Activated CD4-positive, alpha-beta T cell treated with anti-CD3 and anti-CD28 coated beads for 1 hour (primary cell): ENCODE data around the gene GRIA3.
"Not testable (repeated sequence)": the region's sequence is repeated elsewhere in the genome, so short reads cannot be mapped to it uniquely, and the experiment has no call there.

Source experiments
- DNase-seq: peaks from one replicate; pipeline ENCODE4 v3.0.0-alpha.2; 2020

The GRIA3 gene

DNA sequence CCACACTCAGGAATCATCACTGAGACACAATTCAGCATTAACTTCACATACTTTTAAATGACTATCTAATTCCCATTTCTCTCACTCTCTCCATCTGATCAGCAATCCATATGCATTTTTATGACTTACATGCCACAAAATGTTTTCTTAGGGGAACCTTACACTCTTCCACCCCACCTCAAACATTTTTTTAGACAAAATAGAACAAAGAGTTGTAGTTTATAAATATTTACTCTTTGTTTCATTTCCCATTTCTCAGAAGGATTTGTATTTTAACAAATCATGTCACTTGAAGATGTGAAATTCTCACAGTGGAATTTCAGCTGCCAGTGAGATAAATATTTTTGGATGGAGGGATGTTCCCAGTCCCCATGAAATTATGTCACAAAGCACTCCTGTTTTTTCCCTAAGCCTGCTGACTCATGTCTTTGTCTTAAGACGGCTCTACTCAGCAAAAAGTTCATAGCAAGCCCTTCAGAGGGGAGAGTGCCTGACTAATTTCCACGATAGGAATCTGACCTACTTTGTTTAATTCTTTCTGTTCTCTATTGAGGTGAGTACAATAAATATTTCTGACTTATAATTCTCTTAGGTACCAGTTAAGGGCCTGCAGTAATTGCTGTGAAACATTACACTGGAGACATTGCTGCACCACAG is 291.1 kb downstream of the GRIA3 start:
- DNase-seq = no peak

- DNase-seq = no peak
Observed at GRCh38 chrX:123476611-123477219, 292.6 kb downstream of the GRIA3 start.

DNA sequence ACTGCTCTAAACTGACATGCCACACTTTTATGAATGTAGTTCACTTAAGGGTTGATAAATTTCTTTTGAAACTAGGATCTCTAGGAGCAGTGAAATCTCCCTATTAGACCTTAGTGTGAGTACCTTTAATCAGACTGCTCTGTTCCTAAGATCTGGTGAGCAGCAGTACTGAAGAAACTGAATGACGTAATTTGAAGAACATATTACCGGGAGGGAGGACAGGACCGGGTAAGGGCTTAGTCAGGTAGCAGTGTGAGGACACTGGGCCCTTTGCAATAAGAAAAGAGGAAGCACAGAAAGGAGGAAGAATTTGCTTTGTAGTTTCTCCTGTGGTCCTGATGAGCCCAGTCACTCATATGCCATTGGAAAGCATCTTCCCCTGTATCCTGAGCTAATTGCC is 293.6 kb downstream of the GRIA3 start:
- no peak for DNase-seq

- no peak for DNase-seq
Observed at GRCh38 chrX:123481913-123482851, 298.1 kb downstream of the GRIA3 start.

- no peak for DNase-seq
Observed at GRCh38 chrX:123486297-123486696, 302.2 kb downstream of the GRIA3 start.

DNA sequence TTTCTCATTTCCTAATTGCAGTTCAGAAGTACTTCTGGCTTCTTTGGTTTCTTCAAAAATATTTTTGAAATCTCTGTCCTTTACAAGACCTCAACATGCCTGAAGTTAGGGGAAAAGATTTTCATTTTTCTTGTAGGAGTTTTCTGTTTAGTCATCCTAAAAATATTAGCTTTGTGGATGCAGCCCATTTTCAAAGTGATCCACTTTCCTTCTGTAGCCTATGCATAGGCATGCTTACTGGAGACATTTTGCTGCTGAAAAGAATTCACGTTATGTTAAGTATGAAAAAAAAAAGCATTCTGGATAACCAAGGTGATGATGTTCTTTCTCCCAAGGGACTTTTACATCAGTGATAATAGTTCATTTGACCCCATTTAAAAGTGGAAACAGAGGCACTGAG is 303.2 kb downstream of the GRIA3 start:
- DNase-seq = no peak

DNA sequence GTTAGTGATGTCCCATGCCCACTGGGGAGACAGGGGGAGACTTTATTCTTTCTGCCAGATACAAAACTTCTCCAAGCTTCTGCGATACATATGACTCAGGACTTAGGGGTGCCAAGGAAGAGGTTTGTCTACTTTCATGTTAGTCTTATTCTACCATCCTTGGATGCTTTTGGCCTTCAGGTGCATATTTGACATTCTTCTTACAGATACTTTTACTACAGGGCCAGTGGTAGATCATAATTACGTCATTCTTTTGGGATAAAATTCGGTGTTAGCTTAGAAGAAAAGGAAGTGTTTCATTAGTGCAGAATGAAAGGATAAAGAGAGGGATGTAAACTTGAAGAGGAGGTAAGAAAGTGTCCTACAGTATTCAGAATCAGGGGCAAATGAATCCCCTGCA is 303.6 kb downstream of the GRIA3 start:
- DNase-seq = no peak

DNA sequence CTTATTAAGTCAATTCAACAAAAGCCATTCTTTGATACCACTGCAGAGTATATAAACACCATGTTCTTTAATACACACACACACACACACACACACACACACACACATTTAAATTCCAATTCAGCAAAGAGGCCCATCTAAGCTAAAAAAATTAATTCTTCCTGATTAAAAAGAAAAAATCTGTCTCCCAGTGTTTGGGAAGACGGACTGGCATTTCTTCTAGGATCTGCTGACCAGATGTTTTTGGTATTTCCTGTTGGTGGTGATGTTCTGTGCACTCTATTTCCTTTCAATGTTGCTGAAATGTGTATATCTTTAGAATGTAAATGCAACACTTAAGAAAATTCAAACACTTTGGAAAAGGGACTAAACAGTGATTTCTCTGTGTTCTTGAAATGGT is 304.9 kb downstream of the GRIA3 start:
- DNase-seq = no peak

DNA sequence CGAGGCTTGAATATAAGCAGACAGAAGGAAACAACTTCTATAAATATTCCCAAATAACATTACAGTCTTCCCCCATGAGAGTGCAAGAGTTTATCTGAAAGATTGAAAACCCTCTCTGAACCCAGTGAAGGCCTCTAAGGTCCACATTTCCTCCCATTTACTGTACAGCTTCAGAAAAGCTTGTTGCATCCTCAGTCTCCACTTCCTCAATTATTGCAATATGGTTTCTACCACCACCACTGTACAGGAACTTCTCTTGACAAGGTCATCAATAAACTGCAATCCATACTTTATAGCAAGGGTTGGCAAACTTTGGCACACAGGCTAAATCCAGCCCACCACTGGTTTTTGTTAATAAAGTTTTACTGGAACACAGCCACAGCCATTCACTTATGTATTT is 309.8 kb downstream of the GRIA3 start:
- DNase-seq = no peak

GRCh38 chrX:123499787-123500186 is 315.7 kb downstream of the GRIA3 start:
- no peak for DNase-seq

DNA sequence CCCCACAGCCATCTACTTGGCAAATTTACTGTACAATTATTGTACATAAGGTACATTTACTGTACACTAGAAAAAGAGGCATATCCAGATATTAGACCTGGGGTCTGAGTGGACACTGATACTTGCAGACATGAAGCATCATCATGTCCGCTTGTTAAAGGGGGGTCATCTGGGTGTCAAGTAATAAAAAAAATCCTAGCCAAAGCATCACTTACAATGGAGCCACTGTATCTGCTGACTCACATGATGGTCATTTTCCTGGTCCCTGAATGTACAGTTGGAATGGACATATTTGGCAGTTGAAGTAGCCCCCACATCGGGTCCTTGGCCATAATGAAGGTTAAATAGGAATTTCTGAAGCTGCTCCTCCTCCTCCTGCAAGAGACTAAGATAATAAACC is 320.0 kb downstream of the GRIA3 start:
- no peak for DNase-seq

GRCh38 chrX:123504630-123505270 is 320.7 kb downstream of the GRIA3 start:
- DNase-seq = no peak

- no peak for DNase-seq
Observed at GRCh38 chrX:123513585-123514278, 329.7 kb downstream of the GRIA3 start.

DNA sequence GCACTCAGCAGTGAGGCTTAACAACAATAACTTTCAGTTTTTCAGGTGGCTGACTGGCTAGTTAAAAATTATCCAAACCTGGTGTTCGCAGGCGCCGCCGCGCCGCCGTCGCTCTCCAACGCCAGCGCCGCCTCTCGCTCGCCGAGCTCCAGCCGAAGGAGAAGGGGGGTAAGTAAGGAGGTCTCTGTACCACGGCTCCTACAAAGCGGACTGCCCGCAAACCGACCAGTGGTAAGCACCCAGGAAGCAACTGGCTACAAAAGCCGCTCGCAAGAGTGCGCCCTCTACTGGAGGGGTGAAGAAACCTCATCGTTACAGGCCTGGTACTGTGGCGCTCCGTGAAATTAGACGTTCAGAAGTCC is 330.2 kb downstream of the GRIA3 start:
- not testable (repeated sequence) for DNase-seq

DNA sequence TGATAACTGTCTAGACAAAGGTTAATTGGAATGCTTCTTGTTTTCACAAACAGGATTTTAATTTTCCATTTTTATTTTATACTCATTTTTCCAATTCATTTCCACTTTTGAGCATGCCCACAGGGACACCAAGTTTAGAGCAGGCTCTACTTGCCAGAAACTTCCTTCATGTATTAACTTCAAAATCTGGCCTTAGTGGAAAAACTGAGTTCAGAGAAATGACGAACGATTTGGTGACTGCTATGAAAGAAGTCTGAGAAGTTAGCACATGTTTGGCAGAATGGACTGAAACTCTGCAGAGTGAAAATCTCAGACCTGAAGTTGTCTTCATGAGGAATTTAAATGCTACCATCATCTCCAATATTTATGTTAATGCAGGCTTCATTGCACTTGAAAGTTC is 334.7 kb downstream of the GRIA3 start:
- no peak for DNase-seq

GRCh38 chrX:123525123-123525725 is 341.1 kb downstream of the GRIA3 start:
- DNase-seq = no peak

- DNase-seq = not testable (repeated sequence)
Observed at GRCh38 chrX:123530726-123531125, 346.6 kb downstream of the GRIA3 start.
